NCI-H1694 treated with DMSO at 0.1 percent for 48 hours (cell line): ENCODE measurements around the gene TMEM35A.
"Not testable (repeated sequence)": the region's sequence is repeated elsewhere in the genome, so short reads cannot be mapped to it uniquely, and the experiment has no call there.

Experiments used
- DNase-seq: peaks from one replicate; lab custom pipeline; 2025; lab: John Stamatoyannopoulos, UW

TMEM35A gene

DNA sequence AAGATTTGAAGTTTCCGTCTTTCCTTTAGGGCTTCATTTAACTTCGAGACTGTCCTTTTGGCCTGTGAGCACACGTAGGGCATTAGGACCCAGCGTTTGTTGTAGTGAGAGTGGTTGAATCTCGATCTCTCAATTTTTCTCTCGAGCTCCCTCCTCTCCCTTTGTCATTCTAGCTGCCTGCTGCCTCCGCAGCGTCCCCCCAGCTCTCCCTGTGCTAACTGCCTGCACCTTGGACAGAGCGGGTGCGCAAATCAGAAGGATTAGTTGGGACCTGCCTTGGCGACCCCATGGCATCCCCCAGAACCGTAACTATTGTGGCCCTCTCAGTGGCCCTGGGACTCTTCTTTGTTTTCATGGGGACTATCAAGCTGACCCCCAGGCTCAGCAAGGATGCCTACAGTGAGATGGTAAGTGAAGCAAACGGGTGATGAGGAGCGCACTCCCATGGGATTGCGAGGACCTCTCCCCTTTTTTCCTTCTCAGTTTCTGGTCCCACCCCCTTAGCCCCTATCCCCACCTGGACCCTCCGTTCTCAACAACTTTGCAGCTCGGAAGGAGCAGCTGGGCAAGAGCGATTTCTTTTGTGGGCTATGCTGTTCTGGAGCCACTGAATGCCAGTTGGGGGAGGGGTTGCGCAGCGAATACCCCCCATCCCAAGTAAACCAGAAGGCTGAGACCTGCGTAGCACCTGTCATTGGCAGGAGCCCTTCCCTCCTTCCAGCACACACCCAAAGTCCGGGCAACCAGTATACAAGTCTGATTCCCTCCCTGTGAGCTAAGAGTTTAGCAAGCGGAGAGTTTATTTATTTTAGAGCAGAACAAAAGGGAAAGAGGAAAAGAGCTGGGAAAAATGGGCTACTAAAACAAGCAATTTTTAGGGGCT is at the start of gene TMEM35A:
TSS of gene TMEM35A (plus strand) at position 164 of the 883 bp plus-strand sequence. CDS start at position 288, 124 bp downstream.
- peak; percentile 19 for DNase-seq

DNA sequence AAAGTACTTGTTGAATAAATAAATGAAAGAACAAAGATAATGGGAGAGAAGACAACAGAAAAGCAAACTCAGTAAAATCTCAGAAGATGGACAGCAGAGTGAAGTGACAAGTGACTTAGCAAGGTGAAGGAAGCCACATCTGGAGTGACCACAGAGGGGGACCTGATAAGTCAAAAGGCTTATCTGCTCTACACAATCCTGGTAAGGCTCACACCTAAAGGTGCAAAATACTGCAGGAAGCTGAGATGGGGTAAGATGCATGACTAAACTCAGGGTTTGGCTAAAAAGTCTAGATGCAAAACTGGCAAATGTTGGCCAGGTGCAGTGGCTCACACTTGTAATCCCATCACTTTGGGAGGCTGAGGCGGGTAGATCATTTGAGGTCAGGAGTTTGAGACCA is 49.0 kb upstream of the TMEM35A start:
- no peak for DNase-seq

DNA sequence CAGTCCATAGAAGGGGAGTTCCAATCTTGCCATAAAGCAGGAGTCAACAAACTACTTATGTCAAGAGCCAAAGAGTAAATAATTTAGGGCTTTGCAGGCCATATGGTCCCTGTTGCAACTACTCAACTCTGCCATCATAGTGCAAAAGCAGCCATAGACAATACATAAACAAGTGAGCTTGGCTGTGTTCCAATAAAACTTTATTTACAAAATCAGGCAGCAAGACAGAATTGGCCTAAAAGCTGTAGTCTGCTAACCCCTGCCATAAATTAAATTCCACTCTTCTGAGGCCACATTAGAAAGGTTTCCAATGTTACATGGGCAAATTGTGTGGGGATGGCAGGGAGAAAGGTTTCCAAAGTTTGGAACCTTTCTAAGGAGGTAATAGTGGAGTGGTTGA is 41.4 kb upstream of the TMEM35A start:
- DNase-seq: no peak

- DNase-seq: no peak
These were observed 38.5 kb upstream of the TMEM35A start for GRCh38 chrX:101040197-101040596.

GRCh38 chrX:101051153-101051548 is 27.5 kb upstream of the TMEM35A start:
- DNase-seq: no peak

DNA sequence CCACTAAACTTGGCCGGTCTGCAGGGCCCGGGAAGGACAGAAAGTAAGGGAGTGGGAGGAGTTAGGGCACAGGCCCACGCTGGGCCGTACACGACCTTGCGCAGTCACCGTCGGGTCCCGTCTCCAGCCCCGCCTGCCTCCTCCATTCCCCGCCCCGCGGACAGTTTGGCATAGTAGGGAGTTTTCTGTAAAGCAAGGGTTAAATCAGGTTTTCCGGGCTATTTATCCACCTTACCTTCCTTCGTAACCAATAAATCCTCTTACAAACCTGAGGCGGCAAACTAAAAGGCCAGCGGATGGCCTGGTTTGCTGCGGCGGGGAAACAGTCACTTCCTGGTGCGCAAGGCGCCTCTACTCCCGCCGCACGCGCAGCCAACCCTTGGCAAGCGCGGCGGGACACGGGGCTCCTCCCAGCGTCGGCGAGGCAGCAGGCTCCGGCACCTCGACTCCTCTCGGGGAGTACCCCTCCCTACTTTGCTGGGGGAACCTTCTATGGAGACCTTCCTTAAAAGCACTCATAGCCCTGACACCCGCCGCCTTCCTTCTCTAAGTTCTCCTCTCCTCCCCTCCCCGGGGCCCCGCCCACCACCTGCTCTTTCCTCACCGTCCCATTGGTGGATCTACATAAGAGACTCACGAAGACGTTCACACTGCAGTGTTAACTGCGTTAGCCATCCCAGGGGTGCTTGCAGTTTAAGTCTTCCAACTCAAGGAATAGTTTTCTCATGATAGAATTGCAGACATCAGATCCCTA is 27.0 kb upstream of the TMEM35A start, which contains the start of gene TRMT2B:
TSS of gene TRMT2B (minus strand) at position 563 of the 754 bp plus-strand sequence. CDS start 9,822 bp downstream, outside the sequence.
- DNase-seq: peak; percentile 61

GRCh38 chrX:101056551-101056950 is 22.1 kb upstream of the TMEM35A start:
- DNase-seq: not testable (repeated sequence)

DNA sequence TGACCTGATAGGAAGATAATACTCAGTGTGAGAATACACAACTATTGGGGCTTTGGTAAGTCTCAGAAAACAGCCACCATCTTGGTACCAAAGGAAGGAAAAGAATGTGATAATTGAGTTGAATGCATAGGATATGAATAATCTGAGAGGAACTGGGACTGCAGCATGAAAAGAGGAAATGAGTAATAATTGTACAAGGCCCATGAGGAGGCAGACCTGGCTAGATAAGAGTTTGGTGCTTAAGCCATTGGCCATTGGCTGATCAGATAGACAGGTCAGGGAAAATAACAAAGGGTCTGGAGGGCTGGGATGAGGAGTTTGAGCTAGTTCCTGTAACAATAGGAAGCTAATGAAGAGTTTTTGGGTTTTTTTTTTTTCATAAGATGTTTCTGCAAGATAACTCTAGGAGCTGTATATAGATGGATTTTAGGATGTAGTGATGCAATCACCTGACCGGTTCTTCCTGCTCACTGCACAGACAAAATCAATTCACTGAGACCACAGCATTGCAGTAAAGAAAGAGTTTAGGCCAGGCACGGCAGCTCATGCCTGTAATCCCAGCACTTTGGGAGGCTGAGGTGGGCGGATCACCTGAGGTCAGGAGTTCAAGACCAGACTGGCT is 21.5 kb upstream of the TMEM35A start:
- no peak for DNase-seq

DNA sequence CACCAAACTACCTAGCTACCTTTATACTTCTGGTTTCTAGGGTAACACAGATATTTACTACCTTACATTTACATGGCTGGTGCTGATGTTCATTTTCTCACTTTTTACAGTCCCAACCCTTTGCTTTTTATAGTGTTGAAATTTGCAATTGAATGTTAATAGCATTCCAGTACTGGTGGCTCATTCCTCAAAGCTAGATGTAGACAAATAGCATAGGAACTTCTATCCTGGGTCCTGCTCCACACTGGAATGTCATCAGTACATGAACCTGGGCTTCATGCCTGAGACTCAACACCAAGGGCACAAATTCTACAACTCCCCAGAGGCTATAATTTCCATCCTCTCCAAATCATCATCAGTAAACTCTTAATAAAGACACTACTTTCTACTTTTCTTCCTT is 16.5 kb upstream of the TMEM35A start:
- DNase-seq: no peak

GRCh38 chrX:101071582-101071981 is 7.1 kb upstream of the TMEM35A start:
- no peak for DNase-seq

DNA sequence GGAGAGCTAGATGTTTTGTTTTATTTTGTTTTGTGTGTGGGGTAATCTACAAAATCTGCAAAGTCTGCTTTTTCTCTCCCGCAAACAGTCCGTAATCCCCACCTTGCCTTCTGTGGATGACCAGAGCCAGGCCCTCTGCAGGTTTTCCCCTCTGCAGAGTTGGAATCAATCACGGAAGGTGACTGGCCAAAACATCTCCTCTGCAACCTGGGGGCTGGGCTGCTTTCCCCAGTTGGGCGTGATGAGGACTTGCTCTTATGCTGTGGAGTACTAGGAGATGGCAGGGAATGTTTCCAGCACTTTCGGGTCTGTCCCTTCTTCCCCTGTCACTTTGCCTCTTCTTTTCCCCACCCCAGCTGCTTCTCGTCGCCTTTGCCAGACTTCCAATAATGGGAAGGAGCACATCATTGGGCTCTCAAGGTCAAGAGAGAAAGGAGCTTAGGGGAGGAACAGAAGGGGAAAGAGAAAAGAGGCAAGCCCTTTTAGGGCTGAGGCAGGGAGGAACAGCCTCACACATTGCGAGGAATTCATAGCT is 1.1 kb downstream of the TMEM35A start:
- no peak for DNase-seq

DNA sequence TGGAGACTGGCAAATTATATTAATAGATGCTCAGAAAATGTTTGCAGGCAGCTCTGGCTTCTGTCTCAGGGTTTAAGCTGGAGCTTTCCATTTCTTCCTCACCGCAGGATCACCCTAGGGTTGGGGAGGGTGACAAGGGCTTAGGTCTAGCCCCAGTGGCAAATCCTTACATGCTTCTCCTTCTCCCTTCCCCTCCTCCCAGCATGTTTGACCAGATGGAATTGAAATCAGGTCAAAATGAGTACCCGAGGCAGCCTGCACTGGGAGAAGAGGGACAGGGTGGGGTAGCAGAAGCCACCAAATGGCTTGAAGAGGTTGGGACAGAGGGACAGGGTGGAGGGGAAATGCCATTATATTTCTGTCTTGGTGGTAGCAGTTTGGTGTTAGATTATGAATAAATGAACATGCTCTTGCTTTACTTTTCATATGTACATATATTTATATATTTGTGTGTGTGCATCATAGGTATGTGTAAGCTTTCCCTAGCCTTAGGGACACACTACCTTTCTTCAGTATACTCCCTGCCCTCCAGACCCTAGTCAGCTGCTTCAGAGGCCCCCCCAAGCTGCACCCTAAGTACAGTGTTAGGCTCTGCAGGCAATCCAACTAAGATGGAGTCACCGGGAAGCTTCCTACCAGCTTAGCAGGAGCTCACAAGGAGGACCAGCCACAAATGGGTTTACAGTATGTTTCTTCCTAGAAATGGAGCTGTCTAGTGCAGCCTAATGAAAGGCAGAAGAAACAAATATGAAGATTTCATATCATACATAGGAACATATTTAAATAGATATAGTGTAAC is 1.8 kb downstream of the TMEM35A start:
- no peak for DNase-seq

- DNase-seq: no peak
These were observed 2.6 kb downstream of the TMEM35A start for GRCh38 chrX:101081231-101081630.

- DNase-seq: no peak
These were observed 13.1 kb downstream of the TMEM35A start for GRCh38 chrX:101091817-101092216.

GRCh38 chrX:101097546-101098453 is 19.1 kb downstream of the TMEM35A start, which contains the start of gene CENPI:
TSS of gene CENPI (plus strand) at chrX:101098204. CDS start at chrX:101101071, 2,867 bp downstream.
- peak; percentile 88 for DNase-seq

- DNase-seq: no peak
These were observed 29.6 kb downstream of the TMEM35A start for GRCh38 chrX:101108284-101108683.

DNA sequence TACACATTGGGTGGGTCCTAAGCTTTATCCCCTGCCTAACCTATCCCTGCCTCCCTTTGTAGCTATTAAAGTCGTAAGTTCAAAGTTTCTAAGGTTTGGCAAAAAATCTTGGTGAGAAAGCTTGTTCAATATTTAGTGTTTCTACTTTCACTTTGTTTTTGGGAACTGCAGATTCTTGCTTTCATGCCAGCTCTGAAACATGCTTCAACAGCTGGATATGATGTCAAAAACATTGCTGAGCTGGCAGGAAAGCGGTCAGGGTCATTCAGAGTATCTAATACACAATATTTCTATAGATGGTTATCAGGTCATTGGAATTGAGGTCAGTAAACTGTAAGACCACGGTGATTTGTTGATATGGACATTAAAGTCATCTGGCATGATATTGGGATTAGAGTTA is 39.0 kb downstream of the TMEM35A start:
- no peak for DNase-seq

- DNase-seq: no peak
These were observed 57.6 kb downstream of the TMEM35A start for GRCh38 chrX:101136235-101136634.
